GM19452 (cell line): ENCODE measurements around the gene TP53I13.

ENCODE experiments used
- ATAC-seq: cut with Tn5 transposase; IDR thresholded peaks from one replicate; pipeline ENCODE4 v1.9.1; 2021; ENCODE audit not compliant: unreplicated experiment

Gene TP53I13

DNA sequence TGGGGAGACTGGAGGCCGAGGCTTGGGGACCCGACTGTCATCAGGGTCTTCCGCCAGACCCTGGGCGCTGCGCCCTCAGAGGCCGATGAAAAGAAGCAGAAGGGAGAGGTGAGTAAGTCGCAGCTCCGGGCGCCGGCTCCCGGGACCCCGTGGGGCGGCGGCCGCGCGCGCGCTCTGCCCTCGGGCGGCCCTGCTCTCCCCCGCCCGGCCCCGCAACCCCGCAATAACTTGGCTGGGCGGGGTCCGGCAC lies 1.3 kb upstream of the TP53I13 start:
- ATAC-seq, result no peak

DNA sequence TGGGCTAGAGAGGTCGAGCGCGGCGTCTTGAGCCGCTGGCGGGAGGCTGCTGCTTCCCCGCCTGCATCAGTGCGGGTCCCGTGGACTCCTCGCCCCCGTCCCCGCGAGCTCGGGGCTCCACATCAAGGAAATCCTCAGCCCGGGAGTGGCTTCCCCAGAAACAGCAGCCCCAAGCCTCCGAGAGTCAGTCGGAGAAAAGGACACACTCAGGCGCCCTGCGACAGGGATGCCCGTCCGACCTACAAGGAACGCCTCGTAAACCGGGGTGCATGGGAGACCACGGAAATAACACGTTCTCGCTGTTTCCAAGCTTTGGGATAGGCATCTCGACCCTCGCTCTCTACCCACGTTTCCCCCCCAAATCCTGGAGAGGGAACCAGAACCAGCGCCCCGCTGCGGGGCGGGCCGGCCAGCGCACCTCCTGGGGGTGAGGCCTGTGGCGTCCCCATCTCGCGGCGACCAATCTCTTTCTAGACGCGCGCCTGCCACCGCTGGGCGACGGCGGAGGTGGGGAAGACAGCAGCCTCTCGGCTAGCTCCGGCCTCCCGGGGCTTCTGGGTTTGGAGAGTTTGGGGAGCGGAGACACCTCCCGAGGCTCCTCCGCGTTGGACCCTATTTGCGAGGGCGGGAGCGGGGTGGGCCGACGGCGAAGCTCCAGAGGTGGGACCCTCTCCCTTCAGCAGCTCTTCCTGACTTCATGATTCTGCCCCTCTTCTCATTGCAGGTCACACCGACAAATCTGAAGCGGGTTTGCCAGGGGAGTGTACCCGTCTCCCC lies 759 bp upstream of the TP53I13 start:
- ATAC-seq, result no peak

DNA sequence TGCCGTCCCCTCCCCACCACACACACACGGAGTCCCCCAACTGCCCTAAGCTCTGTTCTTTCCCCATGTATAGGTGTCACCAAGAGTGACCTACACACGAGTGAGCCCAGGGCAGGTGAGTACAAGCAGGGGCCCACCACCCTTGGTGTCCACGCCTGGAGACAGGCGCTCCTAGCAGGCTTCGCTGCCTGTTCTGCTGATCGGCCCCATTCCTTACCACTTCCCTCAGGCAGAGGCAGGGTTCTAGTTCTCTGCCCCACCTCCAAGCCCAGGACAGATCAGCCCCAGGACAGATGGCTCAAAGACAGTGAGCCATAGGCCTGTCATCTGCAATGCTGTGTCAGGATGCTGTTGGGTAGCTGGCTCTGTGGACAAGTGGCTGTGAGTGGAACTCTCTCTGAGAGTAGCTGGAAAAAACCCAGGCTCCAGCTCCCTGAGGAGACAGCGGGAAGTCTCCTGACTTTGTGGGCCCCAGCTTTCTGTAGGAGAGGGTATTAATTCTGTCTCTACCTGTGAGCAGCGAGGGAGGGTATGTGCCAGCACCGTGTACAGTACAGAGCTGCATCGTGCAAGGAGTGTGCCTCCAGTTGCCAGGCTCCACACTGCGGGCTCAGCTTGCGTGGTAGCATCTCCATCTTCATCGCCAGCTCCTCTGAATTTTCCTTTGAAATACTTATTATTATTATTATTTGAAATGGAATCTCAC lies 897 bp downstream of the TP53I13 start:
- no peak for ATAC-seq

DNA sequence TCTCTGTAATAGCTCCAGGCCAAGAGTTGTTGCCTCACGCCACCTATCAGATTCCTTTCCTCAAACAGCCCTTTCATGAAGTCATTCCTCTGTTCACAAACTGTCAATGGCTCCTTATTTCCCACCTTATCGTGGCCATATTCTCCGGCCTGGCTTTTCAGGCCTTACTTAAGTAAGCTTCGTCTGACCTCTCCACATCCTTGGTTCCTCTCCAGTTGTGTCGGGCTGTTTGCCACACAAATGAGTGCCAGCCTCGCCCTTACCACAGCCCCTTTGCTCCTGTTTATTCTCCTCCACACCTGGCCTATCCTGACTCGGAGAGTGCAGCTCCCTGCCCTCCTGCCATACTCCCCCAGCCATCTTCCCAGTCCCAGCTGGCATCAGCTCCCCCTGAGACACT lies 2.0 kb downstream of the TP53I13 start:
- ATAC-seq, result no peak

DNA sequence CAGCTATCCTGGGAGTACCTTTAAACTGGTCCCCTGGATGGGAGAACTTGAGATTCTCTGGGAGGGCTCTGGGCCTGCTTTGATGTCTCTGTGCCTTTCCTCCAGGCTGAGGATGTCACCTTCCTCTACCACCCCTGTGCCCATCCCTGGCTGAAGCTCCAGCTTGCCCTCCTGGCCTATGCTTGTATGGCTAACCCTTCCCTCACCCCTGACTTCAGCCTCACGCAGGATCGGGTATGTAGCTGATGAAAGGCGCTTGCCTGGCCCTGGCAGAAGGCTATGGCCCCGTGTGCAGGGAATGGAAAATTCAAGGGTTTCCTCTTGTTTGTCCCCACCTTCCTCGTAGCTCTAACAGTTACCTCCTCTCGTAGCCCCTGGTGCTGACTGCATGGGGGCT lies 3.0 kb downstream of the TP53I13 start:
- no peak for ATAC-seq

DNA sequence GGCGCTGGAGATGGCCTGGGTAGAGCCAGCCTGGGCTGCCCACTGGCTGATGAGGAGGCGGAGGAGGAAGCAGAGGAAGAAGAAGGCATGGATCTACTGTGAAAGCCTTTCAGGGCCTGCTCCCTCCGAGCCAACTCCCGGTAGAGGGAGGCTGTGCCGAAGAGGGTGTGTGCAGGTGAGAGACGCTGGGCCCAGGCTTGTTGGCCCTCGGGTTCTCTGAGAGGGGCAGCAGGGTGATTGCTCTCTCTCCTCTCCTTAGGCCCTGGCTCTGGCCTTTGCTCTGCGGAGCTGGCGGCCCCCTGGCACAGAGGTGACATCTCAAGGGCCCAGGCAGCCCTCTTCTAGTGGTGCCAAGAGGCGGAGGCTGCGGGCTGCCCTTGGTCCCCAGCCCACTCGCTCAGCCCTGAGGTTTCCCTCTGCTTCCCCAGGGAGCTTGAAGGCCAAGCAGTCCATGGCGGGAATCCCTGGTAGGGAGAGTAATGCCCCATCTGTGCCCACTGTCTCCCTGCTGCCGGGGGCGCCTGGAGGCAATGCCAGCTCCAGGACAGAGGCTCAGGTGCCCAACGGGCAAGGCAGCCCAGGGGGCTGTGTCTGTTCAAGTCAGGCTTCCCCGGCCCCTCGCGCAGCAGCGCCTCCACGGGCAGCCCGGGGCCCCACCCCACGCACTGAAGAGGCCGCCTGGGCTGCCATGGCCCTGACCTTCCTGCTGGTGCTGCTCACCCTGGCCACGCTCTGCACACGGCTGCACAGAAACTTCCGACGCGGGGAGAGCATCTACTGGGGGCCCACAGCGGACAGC lies 3.6 kb downstream of the TP53I13 start:
- ATAC-seq, result no peak

DNA sequence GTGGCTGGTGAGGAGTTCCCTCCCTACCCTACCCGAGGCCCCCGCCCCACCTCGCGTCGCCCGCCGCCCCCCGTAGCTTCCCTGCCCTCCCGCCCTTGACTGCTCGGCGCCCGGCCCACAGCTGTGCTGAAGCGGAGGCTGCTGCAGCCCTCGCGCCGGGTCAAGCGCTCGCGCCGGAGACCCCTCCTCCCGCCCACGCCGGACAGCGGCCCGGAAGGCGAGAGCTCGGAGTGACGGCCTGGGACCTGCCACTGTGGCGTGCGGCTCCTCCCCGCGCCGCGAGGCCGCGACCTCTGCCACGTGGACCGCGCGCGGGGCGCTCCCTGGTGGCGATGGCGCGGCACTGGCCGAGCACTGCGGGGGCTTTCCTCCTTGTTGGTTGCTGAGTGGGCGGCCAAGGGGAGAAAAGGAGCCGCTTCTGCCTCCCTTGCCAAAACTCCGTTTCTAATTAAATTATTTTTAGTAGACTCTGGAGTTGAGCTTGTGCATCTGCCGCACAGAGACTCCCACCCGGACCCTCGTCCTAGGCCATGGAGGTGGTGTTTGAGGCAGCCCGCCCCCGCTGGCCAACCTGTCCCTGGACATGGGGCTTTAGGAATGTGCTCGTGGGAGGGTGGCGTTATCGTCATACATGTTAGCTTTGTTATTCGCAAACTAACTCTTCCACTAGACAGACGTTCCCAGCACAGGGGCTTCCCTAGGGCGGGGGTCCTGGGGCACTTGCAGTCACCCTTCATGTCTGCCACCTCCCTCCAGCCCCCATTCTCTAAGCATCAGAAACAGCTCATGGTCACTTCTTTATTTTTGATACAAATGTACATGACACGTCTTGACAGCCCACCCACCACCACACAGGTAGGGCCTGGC lies 4.4 kb downstream of the TP53I13 start:
- no peak for ATAC-seq

DNA sequence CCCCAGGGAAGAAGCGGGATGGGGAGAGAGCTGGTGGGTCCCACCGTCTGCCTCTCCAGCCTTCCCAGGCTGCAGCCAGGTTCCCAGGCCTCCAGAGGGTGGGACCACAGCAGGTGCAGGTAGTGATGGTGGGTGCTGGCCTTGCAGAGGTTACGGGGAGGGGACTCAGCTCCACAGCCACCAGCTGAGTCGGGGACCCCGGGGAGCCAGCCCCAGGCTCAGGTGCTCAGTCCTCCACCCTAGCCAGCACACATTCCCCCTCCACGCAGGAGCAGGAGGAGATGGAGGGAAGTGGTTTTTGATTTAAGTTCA lies 5.0 kb downstream of the TP53I13 start:
- ATAC-seq, result no peak

DNA sequence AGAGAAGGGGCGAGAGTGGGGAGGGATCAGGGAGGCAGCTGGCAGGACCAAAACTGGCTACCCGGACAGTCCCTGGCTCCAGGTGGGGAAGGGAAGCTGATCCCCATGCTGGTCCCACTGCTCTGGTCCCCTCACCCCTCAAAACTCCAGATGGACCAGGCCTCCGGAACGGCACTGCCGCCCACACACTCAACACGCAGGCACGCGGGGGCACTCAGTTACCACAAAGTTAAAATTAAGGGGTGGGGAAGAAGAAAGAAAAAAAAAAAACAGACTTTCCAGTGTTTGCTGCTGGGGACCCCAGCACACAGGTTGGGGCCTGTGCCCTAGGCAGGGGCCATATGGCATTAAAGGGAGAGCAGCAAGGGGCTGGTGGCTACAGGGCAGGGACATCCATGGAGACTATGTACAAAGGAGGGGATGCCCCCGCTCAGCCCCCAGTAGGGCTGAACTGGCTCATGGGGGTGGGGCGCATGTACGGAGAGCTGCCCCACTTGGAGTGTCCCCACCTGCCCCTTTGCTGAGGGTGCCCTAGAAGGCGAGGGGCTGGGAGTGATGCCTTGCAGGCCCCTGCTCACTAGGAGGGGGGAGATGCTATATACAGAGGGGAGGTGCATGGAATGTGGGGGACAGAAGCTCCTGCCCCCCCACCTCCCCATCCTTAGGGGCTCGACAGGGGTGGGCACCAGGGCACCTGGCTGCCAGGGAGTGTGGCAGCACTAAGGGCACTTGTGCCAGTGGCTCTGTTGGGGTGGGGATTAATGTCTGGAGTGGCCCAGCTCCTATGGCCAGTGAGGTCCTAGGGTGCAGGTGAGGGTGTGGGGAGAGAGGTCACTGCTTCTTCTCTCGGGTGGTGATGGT lies 5.6 kb downstream of the TP53I13 start:
- no peak for ATAC-seq

DNA sequence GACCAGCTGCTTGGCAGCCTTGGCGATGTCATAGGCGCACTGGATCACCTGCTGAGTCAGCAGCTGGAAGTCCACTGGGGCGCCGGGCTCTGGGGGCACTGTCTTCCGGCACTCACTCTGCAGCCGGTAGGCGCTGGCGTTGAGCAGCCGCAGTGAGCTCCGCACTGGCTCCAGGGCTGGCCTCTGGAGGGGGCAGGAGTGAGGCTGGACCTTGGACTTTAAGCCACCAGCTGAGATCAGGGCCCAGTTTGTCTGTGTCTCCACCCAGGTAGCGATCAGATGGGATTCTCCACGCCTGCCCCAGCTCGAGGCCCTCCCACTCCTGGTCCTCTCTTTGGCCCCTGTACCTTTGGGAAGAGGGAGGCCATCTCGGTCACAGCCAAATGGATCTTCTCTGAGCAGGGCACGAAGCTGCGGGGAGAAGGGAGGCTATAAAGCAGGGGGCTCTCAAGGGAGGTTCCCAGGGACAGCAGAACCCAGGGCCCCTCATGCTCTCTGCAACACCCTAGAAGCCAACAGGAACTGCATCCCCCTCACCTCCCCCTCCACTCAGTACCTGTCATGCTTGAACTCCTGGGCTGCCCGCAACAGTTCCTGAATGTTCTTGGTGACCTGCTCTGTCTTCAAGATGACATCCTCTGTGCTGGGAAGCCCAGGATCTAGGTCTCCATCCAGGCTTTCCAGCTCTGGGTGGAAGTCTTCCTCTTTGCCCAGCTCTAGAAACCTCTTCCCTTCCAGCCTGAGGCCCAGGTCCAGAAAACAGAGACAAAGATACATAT lies 6.4 kb downstream of the TP53I13 start:
- no peak for ATAC-seq

DNA sequence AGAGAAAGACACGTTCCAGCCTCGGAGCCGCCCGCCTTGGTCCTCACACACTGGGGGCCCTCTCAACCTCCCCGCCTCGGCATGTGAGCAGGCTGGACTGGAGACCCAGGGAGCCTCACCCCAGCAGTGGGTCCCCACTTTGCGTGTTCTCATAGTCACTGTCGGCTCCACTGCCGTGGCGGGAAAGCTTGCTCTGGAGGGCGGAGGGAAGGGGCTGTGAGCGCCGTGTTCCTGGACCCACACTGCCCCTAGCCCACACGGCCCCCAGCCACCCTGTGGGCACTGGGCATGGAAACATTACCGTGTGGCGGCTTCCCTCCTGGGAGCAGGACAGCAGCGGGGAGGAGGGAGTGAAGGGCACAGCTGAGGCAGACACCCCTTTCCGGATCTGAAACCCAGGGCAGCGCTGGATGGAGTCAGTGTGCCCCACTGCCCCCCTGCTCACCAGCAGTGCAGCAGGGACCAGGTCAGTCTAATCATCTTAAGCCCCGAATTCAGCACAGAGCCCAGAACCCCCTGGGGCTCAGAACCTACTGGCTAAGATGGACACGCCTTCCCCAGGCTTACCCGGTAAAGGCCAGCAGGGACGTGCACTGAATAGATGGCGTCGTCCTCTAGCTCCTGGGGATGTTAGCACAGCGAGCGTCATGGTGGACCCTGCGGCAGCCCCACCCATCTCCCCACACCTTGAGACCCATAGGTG lies 7.2 kb downstream of the TP53I13 start:
- no peak for ATAC-seq

DNA sequence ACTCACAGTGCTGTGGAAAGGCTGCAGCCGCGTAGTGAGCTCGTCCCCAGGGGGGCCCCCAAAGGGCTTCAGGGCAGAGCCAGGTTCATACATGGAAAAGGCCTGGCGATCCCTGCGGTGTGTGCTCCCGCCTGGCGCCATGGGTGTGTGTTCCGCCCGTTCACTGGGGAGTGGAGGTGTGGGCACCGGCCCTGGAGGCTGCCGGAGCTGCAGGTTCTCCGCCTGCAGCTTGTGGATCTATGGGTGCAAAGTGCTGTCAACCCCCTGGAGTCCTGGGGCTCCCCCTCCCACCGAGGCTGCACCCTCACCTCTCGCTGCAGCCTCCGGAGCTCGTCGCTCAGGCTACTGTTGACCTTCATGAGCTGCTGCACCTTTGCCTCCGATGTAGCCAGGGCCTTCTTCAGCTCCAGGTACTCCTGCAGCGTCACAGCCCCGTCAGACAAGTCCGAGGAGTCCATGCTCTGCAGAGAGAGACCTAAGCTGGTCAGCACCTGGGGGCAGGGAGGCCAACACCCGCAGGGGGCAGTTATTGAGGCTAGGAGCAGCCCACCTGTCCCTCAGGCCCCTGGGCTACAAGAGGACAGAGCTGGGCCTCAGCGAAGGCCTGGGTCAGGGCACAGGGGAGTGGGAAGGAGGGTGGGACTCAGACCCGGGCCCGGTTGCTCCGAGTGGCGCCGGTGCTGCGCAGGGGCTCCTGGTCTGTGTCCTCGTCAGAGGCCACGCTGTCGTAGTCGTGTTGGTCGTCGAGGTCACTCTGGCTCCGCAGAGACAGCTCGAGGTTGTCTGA lies 7.9 kb downstream of the TP53I13 start:
- ATAC-seq, result no peak

DNA sequence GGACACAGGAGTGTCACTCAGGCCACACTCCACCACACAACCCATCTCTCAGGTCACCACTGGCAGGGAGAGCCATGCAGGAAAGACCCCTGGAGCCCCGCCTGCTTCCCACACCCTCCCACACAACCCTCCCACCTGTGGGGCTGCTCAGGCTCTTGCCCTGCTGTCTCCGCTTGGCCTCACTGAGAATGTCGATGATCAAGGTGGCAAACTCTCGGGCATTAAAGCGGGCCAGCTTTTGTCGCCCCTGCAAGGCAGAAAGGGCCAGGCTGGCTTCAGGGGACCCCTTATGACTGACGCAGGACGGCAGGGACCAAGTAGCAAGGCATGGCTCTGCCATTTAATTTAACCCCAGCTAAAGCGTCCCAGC lies 8.5 kb downstream of the TP53I13 start:
- no peak for ATAC-seq

DNA sequence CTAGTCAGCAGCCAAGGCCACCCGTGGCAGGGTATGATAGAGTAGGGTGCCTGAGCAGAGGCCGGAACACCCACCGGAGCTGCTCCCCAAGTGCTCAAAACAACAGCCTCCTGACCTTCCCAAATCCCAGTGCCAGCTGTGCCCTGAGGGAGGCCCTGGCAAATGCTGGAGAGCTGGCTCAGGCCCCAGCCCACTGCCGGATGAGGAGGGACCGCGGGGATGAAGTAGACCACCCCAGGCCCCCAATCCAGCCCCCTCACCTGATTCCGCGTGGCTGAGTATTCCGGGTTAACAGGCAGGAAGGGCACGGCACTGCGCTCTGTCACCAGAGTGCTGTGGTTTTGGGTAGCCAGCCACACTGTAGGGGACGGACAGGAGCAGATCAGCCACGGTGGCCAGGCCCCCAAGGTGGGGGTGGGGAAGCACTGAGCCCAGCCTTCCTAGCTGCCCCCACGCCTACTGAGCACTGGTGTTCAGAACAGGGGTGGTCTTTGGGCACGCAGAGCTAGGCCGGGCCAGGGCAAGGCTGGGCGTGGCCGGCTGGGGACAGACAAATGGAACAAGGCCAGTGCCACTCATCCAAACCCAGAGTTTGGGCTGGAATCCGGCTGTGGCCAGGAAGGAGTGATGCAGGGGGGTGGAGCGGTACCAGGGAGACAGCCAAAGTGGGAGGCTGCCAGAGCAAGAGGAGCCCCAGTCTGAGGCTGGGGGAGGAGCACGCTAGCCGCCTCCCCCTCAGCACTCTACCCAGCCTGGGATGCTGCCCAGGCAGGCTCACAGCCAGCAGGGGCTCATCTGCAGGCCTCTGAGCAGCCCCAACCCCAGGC lies 9.1 kb downstream of the TP53I13 start:
- ATAC-seq, result no peak

DNA sequence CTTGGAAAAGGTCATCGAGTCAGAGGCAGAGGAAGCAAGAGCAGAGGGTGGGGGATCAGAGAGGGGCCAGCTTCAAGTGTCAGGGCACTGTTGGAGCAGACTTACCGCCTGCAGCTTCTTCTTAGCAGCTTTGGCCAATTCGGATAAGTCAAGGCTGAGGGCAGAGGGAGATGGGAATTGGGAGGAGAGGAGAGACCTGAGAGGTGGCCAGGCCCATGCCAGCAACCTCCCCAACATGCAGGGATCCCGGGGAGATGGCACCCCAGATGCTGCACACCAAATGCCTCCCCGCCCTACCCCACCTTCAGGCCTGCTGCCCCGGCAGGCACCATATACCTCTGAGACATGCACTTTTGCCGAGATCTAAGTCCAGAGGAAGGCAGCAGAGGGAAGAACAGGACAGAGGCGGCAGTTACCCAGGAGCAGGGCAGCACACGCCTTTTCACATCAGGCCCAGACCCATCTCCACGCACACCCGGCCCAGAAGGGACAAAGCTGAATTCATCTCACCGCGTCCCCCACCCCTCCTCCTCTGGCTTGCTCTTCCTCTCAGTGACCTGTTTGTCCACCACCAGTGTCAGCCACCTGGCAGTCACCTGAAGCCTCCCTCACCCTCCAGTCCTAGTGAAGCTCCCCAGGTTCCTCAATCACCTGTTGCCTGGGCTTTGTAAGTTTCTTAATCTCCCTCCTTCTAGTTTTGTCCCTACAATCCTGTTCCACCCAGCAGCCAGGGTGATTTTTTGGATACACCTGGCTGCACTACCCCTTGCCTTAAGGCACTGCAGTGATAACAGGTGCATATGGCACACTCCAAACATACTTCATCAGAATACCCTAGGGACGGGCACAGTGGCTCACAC lies 10.4 kb downstream of the TP53I13 start:
- no peak for ATAC-seq
